ENCODE results near the gene ANXA8L1. TPM values are rescaled to one million over a fixed set of nuclear protein-coding genes. Genes with fewer than 3 reads are reported as not detected.
"Not testable (repeated sequence)": the region's sequence is repeated elsewhere in the genome, so short reads cannot be mapped to it uniquely, and the experiment has no call there.

Gene ANXA8L1
- polyA plus RNA-seq, 5 donors: 0.19 to 2.1 (median 1.6) TPM

DNA sequence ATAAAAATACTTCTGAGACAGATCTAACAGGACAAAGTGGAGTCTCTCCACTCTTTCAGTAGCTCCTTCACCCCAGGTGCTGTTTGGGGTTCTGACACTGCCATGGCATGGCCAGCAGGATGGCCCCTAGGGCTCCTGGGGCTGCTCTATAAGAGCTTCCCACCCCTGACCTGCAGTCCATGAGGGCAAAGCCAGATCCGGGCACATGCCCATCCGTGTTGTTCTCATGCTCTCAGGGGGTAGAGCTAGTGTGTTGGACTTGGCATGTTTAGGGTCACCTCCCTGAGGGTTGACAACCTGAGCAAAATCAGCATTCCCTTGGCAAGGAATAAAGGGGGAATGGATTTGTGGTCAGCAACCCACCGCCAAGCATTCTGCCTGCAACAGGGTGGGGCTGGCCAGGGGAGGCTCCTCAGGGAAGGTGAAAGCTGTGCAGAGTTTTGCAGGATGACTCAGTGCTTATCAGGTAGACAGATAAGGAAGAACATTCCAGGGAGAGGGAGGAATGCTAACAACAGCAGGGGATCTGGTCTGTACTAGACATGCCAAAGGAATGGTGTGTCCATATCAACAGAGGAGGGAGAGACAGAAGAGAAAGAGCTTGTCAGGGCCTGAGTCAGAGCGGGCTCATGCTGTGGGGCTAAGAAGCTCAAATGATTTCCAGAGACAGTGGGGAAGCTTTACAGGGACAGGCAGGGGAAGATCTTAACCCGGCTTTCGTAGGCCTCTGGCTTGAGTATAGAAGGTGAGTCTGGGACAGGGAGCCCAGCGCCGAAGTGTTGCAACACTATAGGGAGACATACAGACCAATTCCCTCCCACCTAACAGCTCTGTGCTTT, 21.1 kb downstream of the ANXA8L1 start:
- not testable (repeated sequence) for DNase-seq

DNA sequence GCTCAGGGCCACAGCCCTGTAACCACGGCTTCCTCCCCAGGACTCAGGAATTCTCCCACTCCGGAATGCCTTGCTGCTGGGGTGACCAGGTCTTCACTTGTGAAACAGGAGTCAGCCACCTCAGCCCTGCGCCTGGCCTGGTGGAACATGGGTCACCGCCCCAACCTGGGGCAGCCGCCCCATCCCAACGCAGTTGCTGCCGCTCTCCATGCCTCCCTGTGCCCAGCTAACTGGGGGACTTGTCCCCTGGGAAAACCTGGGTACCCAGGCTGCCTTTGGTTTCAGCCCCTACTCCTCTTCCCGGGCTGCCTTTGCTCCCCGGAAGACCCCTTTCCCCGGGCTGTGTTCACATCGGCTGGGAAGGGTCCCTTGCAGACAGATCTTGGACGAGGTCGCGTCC, 22.2 kb downstream of the ANXA8L1 start:
- DNase-seq: not testable (repeated sequence)

DNA sequence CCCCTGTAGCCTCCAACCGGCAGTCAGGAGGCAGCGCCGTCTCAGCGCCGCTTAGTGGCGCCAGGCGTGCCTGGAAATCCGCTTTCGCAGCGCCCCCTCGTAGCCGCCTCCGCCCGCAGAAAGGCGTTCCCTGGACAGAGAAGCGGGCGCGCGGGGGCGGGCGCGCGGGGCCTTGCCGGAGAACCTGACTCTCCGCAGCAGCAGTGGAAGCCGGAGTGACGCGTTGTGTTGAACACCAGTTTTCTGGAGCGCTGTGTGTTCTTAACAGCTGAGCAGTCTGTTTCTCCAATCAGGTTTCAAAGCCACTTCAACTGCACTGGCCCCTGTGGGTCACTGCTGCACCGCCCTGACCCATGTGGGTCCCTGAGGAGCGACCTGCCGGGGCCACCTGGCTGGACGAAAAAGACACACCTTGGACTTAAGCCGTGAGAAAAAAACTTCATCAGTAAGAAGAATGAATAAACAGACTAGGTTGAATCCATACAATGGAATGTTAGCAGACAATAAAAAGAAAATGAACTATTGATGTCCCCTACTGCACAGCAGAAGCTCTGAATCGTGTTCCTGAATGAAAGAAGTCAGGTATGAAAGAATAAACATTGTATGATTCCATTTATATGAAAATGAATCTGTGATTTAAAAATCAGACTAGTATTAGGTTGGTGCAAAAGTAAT, 22.8 kb downstream of the ANXA8L1 start:
- DNase-seq: not testable (repeated sequence)

DNA sequence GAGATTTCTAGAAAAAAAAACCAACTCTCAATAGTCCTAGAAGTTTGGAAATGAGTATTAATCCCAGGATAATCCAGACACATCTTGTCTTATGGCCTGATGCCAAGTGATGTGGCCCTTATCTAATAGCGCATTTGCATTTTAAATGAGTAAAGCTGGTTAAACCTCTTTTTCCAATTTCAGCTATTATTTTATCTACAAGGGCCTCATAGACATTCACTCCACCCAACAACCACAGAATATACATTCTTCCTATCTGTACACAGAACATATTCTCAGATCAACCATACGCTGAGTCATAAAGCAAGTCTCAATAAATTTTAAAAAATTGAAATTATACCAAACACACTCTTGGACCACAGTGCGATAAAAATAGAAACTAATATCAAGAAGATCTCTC, 34.0 kb downstream of the ANXA8L1 start:
- not testable (repeated sequence) for DNase-seq

DNA sequence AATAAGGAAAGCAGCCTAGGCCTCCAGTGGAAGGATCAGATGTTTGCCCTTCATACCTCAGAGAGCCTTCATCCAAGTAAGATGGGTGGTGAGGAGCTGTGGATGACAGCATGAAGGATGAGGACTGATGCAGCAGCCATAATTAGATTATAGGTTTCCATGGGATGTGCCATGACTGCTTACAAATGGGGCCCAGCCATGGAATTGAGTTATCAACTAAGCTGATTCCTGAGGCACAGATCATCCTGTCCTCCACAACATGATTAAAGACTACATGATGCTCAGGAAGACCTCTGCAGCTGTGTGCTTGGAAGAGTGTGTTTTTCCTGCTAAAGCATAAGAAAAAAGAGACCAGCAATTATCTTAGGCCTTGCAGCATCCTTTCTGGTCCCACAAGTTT, 35.5 kb downstream of the ANXA8L1 start:
- not testable (repeated sequence) for DNase-seq

DNA sequence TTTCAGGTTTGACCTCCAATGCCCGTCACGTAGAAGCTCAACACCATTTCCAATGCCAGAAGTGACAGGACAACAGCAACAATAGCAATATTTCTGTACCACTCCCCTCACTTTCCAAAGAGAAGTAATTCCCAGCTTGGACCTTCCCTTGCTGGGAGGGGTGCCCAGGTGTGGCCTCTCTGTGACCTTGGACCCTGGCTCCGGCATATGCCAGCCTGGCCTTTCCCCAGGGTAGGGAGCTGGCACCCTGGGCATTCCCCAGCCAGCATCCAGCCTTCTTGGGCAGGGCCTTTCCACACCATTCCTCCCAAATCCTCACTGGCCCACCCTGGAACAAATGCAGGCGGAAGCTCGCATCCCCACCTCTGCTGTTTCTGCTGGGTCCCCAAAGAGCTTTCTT, 37.1 kb downstream of the ANXA8L1 start:
- not testable (repeated sequence) for DNase-seq

DNA sequence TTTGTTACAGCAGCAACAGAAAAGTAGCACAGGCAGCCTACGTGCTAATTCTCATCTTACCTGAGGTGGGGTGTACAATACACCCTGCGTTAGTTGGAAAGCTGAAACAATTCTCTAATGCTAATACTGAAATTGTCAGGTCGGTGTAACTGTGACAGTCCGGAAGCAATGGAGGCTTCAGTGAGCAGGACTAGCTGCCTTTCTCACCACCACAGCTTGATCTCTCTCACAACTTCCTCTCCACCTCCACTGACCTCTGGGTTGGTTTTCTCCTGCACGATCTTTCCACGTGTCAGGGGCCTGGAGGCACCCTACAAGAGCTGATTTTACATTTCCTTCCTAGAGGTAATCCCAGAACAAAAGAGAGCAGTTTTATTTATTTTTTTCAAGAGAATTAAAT, 39.7 kb downstream of the ANXA8L1 start:
- not testable (repeated sequence) for DNase-seq

DNA sequence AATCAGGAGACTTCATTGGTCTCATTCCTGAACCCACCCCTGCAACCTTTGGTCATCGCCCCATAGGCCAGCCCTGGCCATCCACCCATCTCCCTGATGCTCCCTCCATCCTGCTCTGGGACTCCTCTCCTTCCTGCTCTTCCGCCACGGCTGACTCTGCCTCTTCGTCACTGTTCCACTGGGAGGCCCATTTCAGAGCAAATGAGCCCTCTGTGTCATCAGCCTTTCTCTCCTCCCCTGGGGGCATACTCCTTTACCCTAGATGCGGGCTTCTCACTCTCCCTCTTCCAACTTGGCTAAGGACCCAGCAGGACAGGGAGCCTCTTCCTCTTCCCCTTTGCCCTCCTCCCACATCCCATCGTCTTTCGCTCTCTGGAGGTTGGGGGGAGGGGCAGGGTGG, 42.7 kb downstream of the ANXA8L1 start:
- not testable (repeated sequence) for DNase-seq

DNA sequence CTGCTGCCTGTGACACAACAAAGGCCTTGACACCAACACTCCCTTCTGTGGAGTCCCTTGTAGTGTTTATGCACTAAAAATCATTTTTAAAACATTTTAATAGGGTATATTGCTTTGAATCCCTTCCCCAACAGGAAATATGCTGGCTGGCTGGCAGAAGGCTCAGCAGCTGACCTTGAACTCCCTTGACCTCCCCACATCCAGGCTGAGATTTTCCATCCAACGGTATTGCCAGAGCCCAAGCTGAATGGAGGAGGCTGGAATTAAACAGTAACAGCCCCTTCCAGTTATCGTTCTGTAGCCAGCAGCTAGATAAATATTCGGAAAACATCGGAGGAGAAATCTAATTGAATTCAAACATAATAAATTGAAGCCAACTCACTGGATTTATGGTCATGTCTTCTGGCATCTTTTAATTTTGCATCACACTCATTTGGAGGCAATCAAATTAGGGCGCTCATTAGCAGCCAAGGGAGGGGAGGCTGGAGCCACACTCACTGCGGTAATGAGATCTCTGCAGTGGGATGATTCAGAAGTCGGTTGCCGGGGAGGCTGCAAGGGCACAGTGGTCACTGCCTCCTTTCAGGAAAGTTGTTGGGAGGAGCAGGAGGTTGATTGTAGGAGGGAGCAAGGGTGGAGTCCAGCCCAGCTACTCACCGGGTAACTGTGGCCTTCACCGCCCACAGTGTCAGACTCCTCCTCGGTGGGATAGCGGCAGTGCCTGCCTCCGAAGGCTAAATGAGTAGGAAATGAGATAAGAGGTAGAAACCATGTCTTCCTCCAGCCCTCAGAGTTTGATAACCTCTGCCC, 44.2 kb downstream of the ANXA8L1 start:
- not testable (repeated sequence) for DNase-seq

DNA sequence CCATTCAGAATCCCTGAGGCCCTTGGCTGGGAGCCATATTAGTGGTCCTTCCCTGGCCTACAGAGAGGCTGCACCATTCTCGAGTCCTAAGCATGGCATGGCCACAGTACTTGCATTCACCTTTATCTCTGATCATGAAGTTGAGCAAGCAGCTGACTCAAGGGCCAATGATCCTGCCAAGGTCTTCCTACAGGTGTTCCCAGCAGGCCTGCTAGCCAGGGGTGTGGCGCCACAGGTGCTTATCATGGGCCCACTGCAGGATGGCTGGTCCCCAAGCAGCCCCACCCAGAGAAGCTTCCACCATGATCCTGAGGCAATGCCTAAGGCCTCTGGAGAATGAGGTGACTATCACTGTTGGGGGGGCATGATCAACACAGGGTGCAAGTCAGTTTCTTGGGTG, 48.0 kb downstream of the ANXA8L1 start:
- not testable (repeated sequence) for DNase-seq

DNA sequence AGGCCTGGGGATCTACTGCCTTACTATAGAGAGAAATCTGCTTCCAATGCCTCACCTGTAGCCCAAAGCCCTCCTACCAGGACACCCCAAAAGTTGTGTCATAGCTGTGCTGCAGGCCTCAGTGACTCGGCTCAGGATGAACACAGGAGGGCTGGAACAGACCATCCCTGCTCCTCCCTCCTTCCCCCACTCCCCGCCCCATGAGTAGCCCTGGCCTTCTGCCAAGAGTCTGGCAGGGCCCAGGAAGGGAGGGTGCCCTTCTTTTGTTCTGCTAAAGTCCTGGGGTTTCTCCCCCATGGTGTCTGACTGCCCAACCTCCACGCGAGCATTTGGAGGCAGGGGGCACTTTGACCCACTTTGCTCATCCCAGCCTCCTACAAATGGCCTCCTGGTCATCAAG, 65.4 kb downstream of the ANXA8L1 start:
- not testable (repeated sequence) for DNase-seq

Other genes starting within 250 kb of the ANXA8L1 start
- not detected for gene ANTXRL, start 88.8 kb upstream of the ANXA8L1 start, polyA plus RNA-seq (ENCODE audit: insufficient read depth in 1 of 5, insufficient read length in 5 of 5, low replicate concordance in 1 of 5)
- gene NPY4R, start 90.2 kb downstream of the ANXA8L1 start, polyA plus RNA-seq (ENCODE audit: insufficient read depth in 1 of 5, insufficient read length in 5 of 5, low replicate concordance in 1 of 5): under 1 TPM in 4 of 5 donors, not detected in 1; 0.37 to 0.81 (median 0.62) TPM
- 10 to 100 TPM in 3 of 5 donors, 1 to 10 TPM in 2; 5.8 to 19.7 (median 12.7) TPM for gene GPRIN2, start 180.9 kb downstream of the ANXA8L1 start, polyA plus RNA-seq (ENCODE audit: insufficient read depth in 1 of 5, insufficient read length in 5 of 5, low replicate concordance in 1 of 5)
- gene SYT15, start 203.4 kb downstream of the ANXA8L1 start, polyA plus RNA-seq (ENCODE audit: insufficient read depth in 1 of 5, insufficient read length in 5 of 5, low replicate concordance in 1 of 5): 10 to 100 TPM; 20.1 to 29.0 (median 26.5) TPM

All from right lung (tissue), 5 donors.